HepG2 (cell line): Measurements from ENCODE around the gene CCDC8. TPM values are rescaled to one million over a fixed set of nuclear protein-coding genes. Genes with fewer than 3 reads are reported as not detected.

ENCODE experiments used
- ATAC-seq: fragments of 200-7000 bp; cut with Tn5 transposase; 3 replicates; pipeline ENCODE4 v1.9.1; 2020; ENCODE audit warnings: mild to moderate bottlenecking, moderate library complexity
- BruUV-seq: library from RNA; stranded (reverse); fragments of 400-500 nt; replicated peaks from 2 replicates; lab custom pipeline; 2021; lab: Mats Ljungman, UMichigan
- CTCF ChIA-PET: fragments of 300-600 bp; formaldehyde crosslinking; extraction: SDS; loops from one replicate; lab custom pipeline; 2021; ENCODE audit warnings: low total read pairs, inconsistent platforms, low intra/inter-chr PET ratio; lab: Yijun Ruan, JAX
- POLR2A ChIA-PET: fragments of 350-600 bp; sonication (Branson Sonifier 250); formaldehyde crosslinking; loops from one replicate; lab custom pipeline; 2020; ENCODE audit warnings: antibody characterized with exemption, inconsistent platforms; lab: Yijun Ruan, JAX
- DNase-seq: peaks from one replicate; pipeline ENCODE4 v3.0.0-alpha.2; 2015; ENCODE audit warnings: low spot score
- FAIRE-seq: peaks from 3 replicates; lab custom pipeline; 2011; peaks lifted over from hg19 to GRCh38; lab: Jason Lieb, UNC
- H2AFZ ChIP-seq: one replicate; pipeline ENCODE4 v1.6.1; 2011; ENCODE audit warnings: low read length, inconsistent platforms
- H3K27ac ChIP-seq: fragments of 300-600 bp; 3 replicates; pipeline ENCODE4 v1.8.0; 2011; ENCODE audit warnings: mixed run types, mild to moderate bottlenecking, mixed read lengths, low read length, inconsistent platforms; ENCODE audit not compliant: insufficient read depth; ENCODE audit errors: extremely low read length
- H3K27me3 ChIP-seq, 2 experiments: fragments of 200-600 bp in 1 of 2; 2 replicates in 1 of 2; 3 replicates in 1 of 2; pipeline versions ENCODE4 v1.6.0 to v1.8.0; 2011; ENCODE audit warnings: low read length in 2 of 2, mild to moderate bottlenecking in 2 of 2, moderate library complexity in 2 of 2, inconsistent platforms in 1 of 2; ENCODE audit not compliant: insufficient read depth in 2 of 2, control insufficient read depth in 1 of 2
- H3K36me3 ChIP-seq, 2 experiments: fragments of 200-600 bp in 1 of 2; replicated peaks in 1 of 2; 2 replicates in 1 of 2; 3 replicates in 1 of 2; pipeline versions ENCODE4 v1.5.1 to v1.8.0; 2011; ENCODE audit warnings: low read length in 2 of 2, inconsistent platforms in 1 of 2; ENCODE audit not compliant: insufficient read depth in 2 of 2, control insufficient read depth in 1 of 2
- H3K4me1 ChIP-seq: 2 replicates; pipeline ENCODE4 v1.5.1; 2012; ENCODE audit warnings: low read length, inconsistent platforms; ENCODE audit not compliant: insufficient read depth
- H3K4me2 ChIP-seq: 2 replicates; pipeline ENCODE4 v1.6.0; 2011; ENCODE audit warnings: low read depth, low read length, inconsistent platforms
- H3K4me3 ChIP-seq, 3 experiments: fragments of 200-600 bp in 1 of 3; sonication (generic), shearing (Covaris generic) in 1 of 3; replicated peaks in 1 of 3; 2 replicates each; pipeline ENCODE4 v1.5.1; 2011 to 2016; ENCODE audit warnings: low read length in 3 of 3, inconsistent platforms in 2 of 3, low read depth in 2 of 3, mild to moderate bottlenecking in 2 of 3, control low read depth in 1 of 3, mixed read lengths in 1 of 3; ENCODE audit not compliant: insufficient read depth in 1 of 3
- H3K79me2 ChIP-seq: one replicate; pipeline ENCODE4 v1.6.1; 2011; ENCODE audit warnings: low read length, inconsistent platforms; ENCODE audit not compliant: insufficient read depth
- H3K9ac ChIP-seq: 2 replicates; pipeline ENCODE4 v1.6.0; 2011; ENCODE audit warnings: mild to moderate bottlenecking, low read depth, low read length, inconsistent platforms; ENCODE audit not compliant: insufficient read depth
- H3K9me3 ChIP-seq: 2 replicates; pipeline ENCODE4 v1.5.1; 2012; ENCODE audit warnings: mild to moderate bottlenecking, low read length
- H4K20me1 ChIP-seq: 2 replicates; pipeline ENCODE4 v1.6.0; 2011; ENCODE audit warnings: inconsistent platforms, mild to moderate bottlenecking, low read length, moderate library complexity; ENCODE audit not compliant: insufficient read depth
- ATF7 ChIP-seq, 2 experiments: fragments of 450-650 bp in 1 of 2; sonication (generic) in 1 of 2; formaldehyde crosslinking in 1 of 2; IDR thresholded peaks; 2 replicates each; pipeline versions ENCODE4 v1.4.0 to v1.6.1; 2016 to 2020; ENCODE audit warnings: antibody characterized with exemption in 1 of 2, mild to moderate bottlenecking in 1 of 2, missing genetic modification reagents in 1 of 2
- ATF7-NPFF ChIP-seq: sonication (generic); formaldehyde crosslinking; IDR thresholded peaks from 2 replicates; pipeline ENCODE4 v1.8.1; 2023; ENCODE audit warnings: mild to moderate bottlenecking, low read depth, missing genetic modification reagents, moderate library complexity
- ATRX ChIP-seq: sonication (generic); formaldehyde crosslinking; IDR thresholded peaks from 2 replicates; pipeline ENCODE4 v1.4.0; 2020; ENCODE audit warnings: missing genetic modification reagents, borderline replicate concordance
- BRD4 ChIP-seq: sonication (generic); formaldehyde crosslinking; IDR thresholded peaks from 2 replicates; pipeline ENCODE4 v1.4.0; 2020; ENCODE audit warnings: missing genetic modification reagents
- CENPBD1 ChIP-seq: sonication (generic); formaldehyde crosslinking; IDR thresholded peaks from 2 replicates; pipeline ENCODE4 v1.8.0; 2022; ENCODE audit warnings: missing genetic modification reagents, low read depth, mild to moderate bottlenecking, borderline replicate concordance
- GPBP1L1 ChIP-seq: sonication (generic); formaldehyde crosslinking; IDR thresholded peaks from 2 replicates; pipeline ENCODE4 v1.5.0; 2020; ENCODE audit warnings: mild to moderate bottlenecking, missing genetic modification reagents
- MEF2D ChIP-seq: sonication (generic); formaldehyde crosslinking; IDR thresholded peaks from 2 replicates; pipeline ENCODE4 v1.5.1; 2020; ENCODE audit warnings: mild to moderate bottlenecking, missing genetic modification reagents
- POGZ ChIP-seq: sonication (generic); formaldehyde crosslinking; IDR thresholded peaks from 2 replicates; pipeline ENCODE4 v1.4.0; 2020; ENCODE audit warnings: mild to moderate bottlenecking, missing genetic modification reagents
- PRDM15 ChIP-seq: sonication (generic); formaldehyde crosslinking; IDR thresholded peaks from 2 replicates; pipeline ENCODE4 v1.4.0; 2020; ENCODE audit warnings: missing genetic modification reagents
- SAFB2 ChIP-seq: sonication (generic); formaldehyde crosslinking; IDR thresholded peaks from 2 replicates; pipeline ENCODE4 v1.5.1; 2020; ENCODE audit warnings: missing genetic modification reagents, low read depth, mild to moderate bottlenecking, borderline replicate concordance
- THYN1 ChIP-seq: sonication (generic); formaldehyde crosslinking; IDR thresholded peaks from 2 replicates; pipeline ENCODE4 v1.8.1; 2023; ENCODE audit warnings: low read depth, mild to moderate bottlenecking, moderate library complexity, missing genetic modification reagents, borderline replicate concordance
- ZNF350 ChIP-seq: sonication (generic); formaldehyde crosslinking; IDR thresholded peaks from 2 replicates; pipeline ENCODE4 v1.4.0; 2020; ENCODE audit warnings: mild to moderate bottlenecking, low read depth, missing genetic modification reagents, borderline replicate concordance
- ZNF446 ChIP-seq: sonication (generic); formaldehyde crosslinking; IDR thresholded peaks from 2 replicates; pipeline ENCODE4 v1.5.0; 2020; ENCODE audit warnings: mild to moderate bottlenecking, missing genetic modification reagents
- ZNF570 ChIP-seq: sonication (generic); formaldehyde crosslinking; IDR thresholded peaks from 2 replicates; pipeline ENCODE4 v1.4.0; 2020; ENCODE audit warnings: mild to moderate bottlenecking, missing genetic modification reagents, borderline replicate concordance
- ZNF598 ChIP-seq: sonication (generic); formaldehyde crosslinking; IDR thresholded peaks from 2 replicates; pipeline ENCODE4 v1.5.1; 2020; ENCODE audit warnings: mild to moderate bottlenecking, missing genetic modification reagents, borderline replicate concordance
- ZNF619 ChIP-seq: sonication (generic); formaldehyde crosslinking; IDR thresholded peaks from 2 replicates; pipeline ENCODE4 v1.4.0; 2020; ENCODE audit warnings: mild to moderate bottlenecking, missing genetic modification reagents
- ZNF720 ChIP-seq: sonication (generic); formaldehyde crosslinking; IDR thresholded peaks from 2 replicates; pipeline ENCODE4 v1.4.0; 2020; ENCODE audit warnings: missing genetic modification reagents
- ZNF775 ChIP-seq: sonication (generic); formaldehyde crosslinking; IDR thresholded peaks from 2 replicates; pipeline ENCODE4 v1.4.0; 2020; ENCODE audit warnings: missing genetic modification reagents, mild to moderate bottlenecking, moderate library complexity, borderline replicate concordance
- ZNF83 ChIP-seq: sonication (generic); formaldehyde crosslinking; IDR thresholded peaks from 2 replicates; pipeline ENCODE4 v1.4.0; 2020; ENCODE audit warnings: missing genetic modification reagents, mild to moderate bottlenecking, borderline replicate concordance
- WGBS: methylation state at CpG from one replicate; pipeline ENCODE4 v1.1.6; 2017; ENCODE audit warnings: low lambda C conversion rate; 5-methylcytosine and 5-hydroxymethylcytosine counted together
- in situ Hi-C: cut with HindIII; loops from 2 replicates; pipeline ENCODE4 v1.10.0; 2017; ENCODE audit warnings: low pct_unique_long_range_greater_than_20kb; ENCODE audit not compliant: extremely low pct_ligation_motif_present
- intact Hi-C: fragments of 100-400 bp; cut with micrococcal nuclease; formaldehyde crosslinking; loops from one replicate; pipeline ENCODE4 v1.10.0; 2022; ENCODE audit not compliant: unreplicated experiment
- polyA plus RNA-seq, 8 experiments: library from polyadenylated mRNA; depleted of rRNA in 3 of 8; stranded (reverse) in 7 of 8; unstranded in 1 of 8; fragments of >200 nt; fragmentation: Illumina TruSeq in 4 of 8; extraction: Trizol in 4 of 8; gene quantifications; 2 replicates each; pipeline versions ENCODE4 v1.2.1 to v1.2.3, GENCODE V29; 2011 to 2016; ENCODE audit warnings: low read depth in 4 of 8, missing spikeins in 1 of 8, mixed read lengths in 1 of 8; ENCODE audit not compliant: insufficient read depth in 1 of 8
- total RNA-seq, 5 experiments: library from RNA; depleted of rRNA; stranded (reverse); fragments of >200 nt; fragmentation: Illumina TruSeq; extraction: Trizol; gene quantifications; 2 replicates each; pipeline ENCODE4 v1.2.3, GENCODE V29; 2016; ENCODE audit warnings: low read depth in 1 of 5

The CCDC8 gene
- total and polyA plus RNA-seq, 2 of the 13 experiments (the other 11 are each of a cell fraction or from before 2014, with no cell fraction given): 0.04 TPM; not detected in 1

GRCh38 chr19:46426035-46426505 lies 12.7 kb upstream of the CCDC8 start (continued):
- TF ChIP-seq ZNF446 (CRISPR knock-in tag) (no peak), ZNF350 (CRISPR knock-in tag) (0 out of 2 replicates have a peak, but pooled peaks have one; percentile 17), ZNF720 (CRISPR knock-in tag) (no peak), SAFB2 (CRISPR knock-in tag) (no peak), POGZ (CRISPR knock-in tag) (no peak), BRD4 (0 out of 2 replicates have a peak, but pooled peaks have one; percentile 24), ZNF83 (CRISPR knock-in tag) (no peak), ZNF598 (CRISPR knock-in tag) (0 out of 2 replicates have a peak, but pooled peaks have one; percentile 49)
- TF ChIP-seq, all 625 proteins: peak for 7

- Histone ChIP-seq H3K36me3 (no peaks in the 10 kb centered on the region), H3K4me1 (peaks cover 16% of the 10 kb centered on the region), H3K4me3 (no peak overlapping the region), H3K9ac (no peak overlapping the region), H3K27me3 (peaks cover 0 to 7% of the 10 kb centered on the region in 2 experiments; a peak in 1 of 5 replicates), H3K27ac (no peak overlapping the region), H2AFZ (no peak overlapping the region), H3K79me2 (no peaks in the 10 kb centered on the region), H3K4me2 (no peak overlapping the region), H4K20me1 (no peaks in the 10 kb centered on the region), H3K9me3 (no peaks in the 10 kb centered on the region)
- no TSS peak for BruUV-seq
- WGBS: 37% methylated on average over 5 of the region's 5 CpGs
- ChIA-PET POLR2A (no interaction called here), CTCF (no interaction called here)
- intact Hi-C loops: no loop called here
- ATAC-seq: no peak
- no peak for FAIRE-seq
- no peak for DNase-seq
- in situ Hi-C loops: no loop called here
- TF ChIP-seq ZNF775 (CRISPR knock-in tag) (no peak), PRDM15 (no peak), ZNF570 (CRISPR knock-in tag) (no peak), CENPBD1 (no peak), GPBP1L1 (CRISPR knock-in tag) (no peak), ATF7-NPFF (CRISPR knock-in tag) (no peak), ZNF619 (CRISPR knock-in tag) (no peak), ATF7 (IDR thresholded peaks at IDR 0.05) (no peak), ATF7 (CRISPR knock-in tag; IDR thresholded peaks at IDR 0.05) (no peak), THYN1 (CRISPR knock-in tag) (no peak), ATRX (CRISPR knock-in tag) (no peak), MEF2D (CRISPR knock-in tag) (no peak)
Observed at GRCh38 chr19:46423188-46423587, 9.8 kb upstream of the CCDC8 start.
